Measurements from ENCODE around the gene RMND5B.

RMND5B gene

GRCh38 chr5:178116143-178116885 lies 14.5 kb upstream of the RMND5B start:
- no peak for DNase-seq (ENCODE audit: low read depth, low spot score)
- no peak for TF ChIP-seq CTCF (IDR thresholded peaks at IDR 0.05; ENCODE audit: low read depth, low read length)
- no peak overlapping the region for H3K4me3 ChIP-seq (ENCODE audit: low read depth, low read length)
- in situ Hi-C loops (cut with HindIII; ENCODE audit: low sequenced_read_pairs), result no loop called here

GRCh38 chr5:178117923-178118701 lies 12.7 kb upstream of the RMND5B start:
- in situ Hi-C loops (cut with HindIII; ENCODE audit: low sequenced_read_pairs), result no loop called here
- no peak overlapping the region for H3K4me3 ChIP-seq (ENCODE audit: low read depth, low read length)
- DNase-seq (ENCODE audit: low read depth, low spot score), result no peak
- no peak for TF ChIP-seq CTCF (IDR thresholded peaks at IDR 0.05; ENCODE audit: low read depth, low read length)

GRCh38 chr5:178119915-178120606 lies 10.8 kb upstream of the RMND5B start:
- H3K4me3 ChIP-seq (ENCODE audit: low read depth, low read length), result no peak overlapping the region
- in situ Hi-C loops (cut with HindIII; ENCODE audit: low sequenced_read_pairs), result no loop called here
- no peak for DNase-seq (ENCODE audit: low read depth, low spot score)
- no peak for TF ChIP-seq CTCF (IDR thresholded peaks at IDR 0.05; ENCODE audit: low read depth, low read length)

- peak; percentile 49 for TF ChIP-seq CTCF (IDR thresholded peaks at IDR 0.05; ENCODE audit: low read depth, low read length)
- H3K4me3 ChIP-seq (ENCODE audit: low read depth, low read length), result no peak overlapping the region
- DNase-seq (ENCODE audit: low read depth, low spot score), result peak; percentile 44
- in situ Hi-C loops (cut with HindIII; ENCODE audit: low sequenced_read_pairs), result no loop called here
Measured at GRCh38 chr5:178120607-178121357, 10.0 kb upstream of the RMND5B start.

GRCh38 chr5:178121391-178122276 lies 9.2 kb upstream of the RMND5B start:
- in situ Hi-C loops (cut with HindIII; ENCODE audit: low sequenced_read_pairs), result no loop called here
- no peak for DNase-seq (ENCODE audit: low read depth, low spot score)
- no peak overlapping the region for H3K4me3 ChIP-seq (ENCODE audit: low read depth, low read length)
- no peak for TF ChIP-seq CTCF (IDR thresholded peaks at IDR 0.05; ENCODE audit: low read depth, low read length)

Data from astrocyte of the spinal cord (primary cell).